HEK293T (cell line): ENCODE results near the gene ZNF684.

Experiments
- BHLHE40 ChIP-seq: fragments of 450-650 bp; IDR thresholded peaks from 2 replicates; pipeline ENCODE4 v1.6.1; 2016; ENCODE audit warnings: mild to moderate bottlenecking, moderate library complexity, borderline replicate concordance
- CTBP1 ChIP-seq: fragments of 450-650 bp; IDR thresholded peaks from 2 replicates; pipeline ENCODE4 v1.6.1; 2016; ENCODE audit warnings: borderline replicate concordance
- FOXA1 ChIP-seq: fragments of 450-650 bp; IDR thresholded peaks from 2 replicates; pipeline ENCODE4 v1.6.1; 2016; ENCODE audit warnings: mild to moderate bottlenecking
- FOXK2 ChIP-seq: fragments of 450-650 bp; IDR thresholded peaks from 2 replicates; pipeline ENCODE4 v1.6.1; 2016; ENCODE audit warnings: mild to moderate bottlenecking
- HDGF ChIP-seq: fragments of 450-650 bp; IDR thresholded peaks from 2 replicates; pipeline ENCODE4 v1.6.1; 2017; ENCODE audit warnings: antibody characterized with exemption, borderline replicate concordance
- NFRKB ChIP-seq: fragments of 450-650 bp; IDR thresholded peaks from 2 replicates; pipeline ENCODE4 v1.6.1; 2016; ENCODE audit warnings: mild to moderate bottlenecking, moderate library complexity
- PKNOX1 ChIP-seq: fragments of 450-650 bp; IDR thresholded peaks from 2 replicates; pipeline ENCODE4 v1.6.1; 2016
- SP1 ChIP-seq: fragments of 450-650 bp; IDR thresholded peaks from 2 replicates; pipeline ENCODE4 v1.6.1; 2017
- SUZ12 ChIP-seq: fragments of 450-650 bp; IDR thresholded peaks from 2 replicates; pipeline ENCODE4 v1.6.1; 2016; ENCODE audit warnings: mild to moderate bottlenecking
- ZNF384 ChIP-seq: fragments of 450-650 bp; IDR thresholded peaks from 2 replicates; pipeline ENCODE4 v1.6.1; 2016

DNA sequence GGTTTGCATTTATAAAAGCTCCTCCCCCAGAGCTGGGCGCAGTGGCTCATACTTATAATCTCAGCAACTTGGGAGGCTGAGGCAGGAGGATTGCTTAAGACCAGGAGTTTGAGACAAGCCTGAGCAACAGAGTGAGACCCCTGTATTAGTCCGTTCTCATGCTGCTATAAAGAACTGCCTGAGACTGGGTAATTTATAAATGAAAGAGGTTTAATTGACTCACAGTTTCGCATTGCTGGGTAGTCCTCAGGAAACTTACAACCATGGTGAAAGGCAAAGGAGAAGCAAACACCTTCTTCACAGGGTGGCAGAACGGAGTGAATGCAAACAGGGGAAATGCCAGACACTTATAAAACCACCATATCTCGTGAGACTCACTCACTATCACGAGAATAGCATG lies 52.5 kb downstream of the ZNF684 start:
- TF ChIP-seq SP1 (no peak), ZNF384 (no peak), PKNOX1 (no peak), CTBP1 (no peak), NFRKB (no peak), BHLHE40 (no peak), SUZ12 (no peak), HDGF (no peak), FOXA1 (no peak), FOXK2 (no peak)
